Stimulated activated naive CD4-positive, alpha-beta T cell (primary cell): ENCODE results near the gene RAB22A.
"Not testable (repeated sequence)": the region's sequence is repeated elsewhere in the genome, so short reads cannot be mapped to it uniquely, and the experiment has no call there.

Experiments used
- DNase-seq, 6 experiments: peaks; one replicate each; lab custom pipeline; 2025; lab: John Stamatoyannopoulos, UW

RAB22A gene

GRCh38 chr20:58342104-58342945 is 32.8 kb downstream of the RAB22A start:
- DNase-seq = no peak

DNA sequence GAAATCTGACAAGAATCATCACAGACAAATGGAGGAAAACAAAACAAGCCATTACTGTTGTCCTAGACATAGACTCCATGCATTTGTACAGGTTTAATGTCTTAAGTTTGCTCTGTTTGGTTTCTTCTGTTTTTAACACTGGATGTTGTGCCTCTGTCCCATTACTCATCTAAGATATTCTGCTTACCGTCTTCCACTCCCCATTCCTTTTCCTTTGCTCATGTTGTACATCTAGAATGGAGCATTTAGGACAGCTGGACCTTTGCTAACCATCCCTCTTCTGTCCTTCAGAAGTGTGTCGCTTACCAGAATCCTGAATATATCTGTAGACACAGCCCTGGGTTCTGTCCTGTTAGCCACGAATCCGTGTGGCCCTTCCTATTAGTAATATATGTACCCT is 35.2 kb downstream of the RAB22A start:
- DNase-seq = no peak

- no peak for DNase-seq
Measured at GRCh38 chr20:58349570-58349969, 40.1 kb downstream of the RAB22A start.

DNA sequence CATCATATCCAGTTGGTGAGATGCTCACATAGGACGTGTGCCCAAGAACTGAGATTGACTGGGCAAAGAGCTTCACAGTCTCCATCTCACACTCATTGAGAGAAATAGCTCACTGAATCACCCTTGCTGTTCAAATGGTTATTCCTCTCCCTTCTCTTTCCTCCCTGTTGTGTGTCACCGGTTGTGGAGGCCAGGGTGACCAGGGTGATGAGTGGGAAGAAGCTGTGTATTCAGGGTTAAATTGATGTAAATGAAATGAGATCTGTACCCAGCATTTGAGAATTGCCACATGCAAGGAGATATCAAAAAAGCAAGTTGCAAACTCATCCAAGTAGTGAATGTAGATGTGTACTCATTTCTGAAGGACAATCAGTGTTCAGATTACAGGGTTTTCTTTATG is 43.0 kb downstream of the RAB22A start:
- DNase-seq = no peak

DNA sequence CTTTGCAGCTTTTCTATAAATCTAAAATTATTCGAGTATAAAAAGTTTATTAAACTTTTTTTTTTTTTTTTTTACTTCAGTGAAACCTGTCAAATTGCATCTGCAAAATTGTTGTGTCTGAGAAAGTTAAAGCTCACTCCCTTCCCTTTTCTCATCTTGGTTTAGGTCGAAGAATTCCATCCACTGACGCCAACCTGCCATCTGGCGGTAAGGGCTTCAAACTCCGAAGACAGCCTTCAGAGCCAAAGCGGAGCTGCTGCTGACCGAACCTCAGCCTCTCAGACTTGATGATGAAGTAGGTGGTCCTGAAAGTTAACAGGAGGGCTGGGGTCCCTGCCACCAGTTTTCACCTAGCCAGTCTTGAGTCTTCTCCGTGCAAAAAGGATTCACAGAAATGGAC is 49.9 kb downstream of the RAB22A start:
- DNase-seq = no peak

- DNase-seq = no peak
Measured at GRCh38 chr20:58360936-58361335, 51.4 kb downstream of the RAB22A start.

GRCh38 chr20:58361481-58362205 is 52.1 kb downstream of the RAB22A start:
- no peak for DNase-seq

DNA sequence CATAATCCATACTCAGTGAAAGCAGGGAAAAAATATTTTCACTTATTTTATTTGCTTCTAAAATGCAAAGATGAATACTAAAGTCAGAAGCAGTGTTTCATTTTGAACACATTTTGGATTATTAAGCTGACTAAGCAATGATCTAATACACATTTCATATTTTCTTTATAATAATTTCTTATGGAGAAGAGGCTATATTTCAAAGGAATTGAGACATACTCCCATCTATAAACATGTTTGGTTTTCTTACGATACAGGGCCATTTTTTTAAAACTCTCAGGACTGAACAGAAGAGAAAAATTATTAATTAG is 52.6 kb downstream of the RAB22A start:
- no peak for DNase-seq

DNA sequence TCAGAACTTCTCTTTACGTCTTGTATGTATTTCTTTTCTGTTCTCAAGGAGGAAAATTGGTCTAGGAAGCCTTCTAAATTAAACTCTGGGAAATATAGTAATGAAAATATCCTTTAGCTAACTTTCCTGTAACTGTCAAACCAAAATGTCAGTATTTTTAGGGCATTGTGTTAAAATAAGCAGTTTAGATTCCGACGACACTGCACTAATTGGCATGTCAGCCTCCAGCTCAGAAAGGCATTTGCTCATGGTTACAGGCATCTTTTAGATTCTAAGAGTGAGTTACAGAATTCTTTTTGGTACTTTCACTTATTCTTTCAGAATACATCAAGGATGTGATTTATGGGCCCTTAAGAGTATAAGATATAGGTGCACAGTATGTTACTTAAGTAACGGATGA is 53.5 kb downstream of the RAB22A start:
- no peak for DNase-seq

DNA sequence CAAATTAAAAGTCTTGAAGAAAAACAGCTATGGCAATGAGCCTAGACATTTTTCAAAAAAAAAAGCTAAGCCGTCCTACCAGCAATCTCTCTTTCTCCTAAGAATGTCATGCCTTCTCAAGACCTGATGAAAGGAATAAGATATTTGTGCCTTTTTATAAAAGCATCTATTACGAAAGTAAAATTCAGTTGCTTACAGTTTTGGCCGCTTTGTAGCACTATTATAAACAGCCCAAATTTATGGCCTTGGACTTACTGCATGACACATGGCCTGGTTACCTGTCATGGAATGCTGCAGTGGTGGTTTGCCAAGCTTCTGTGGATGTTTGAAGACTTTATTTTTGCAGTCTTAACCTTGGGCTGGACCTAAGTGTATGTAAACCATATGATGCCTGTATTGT is 57.4 kb downstream of the RAB22A start:
- no peak for DNase-seq

DNA sequence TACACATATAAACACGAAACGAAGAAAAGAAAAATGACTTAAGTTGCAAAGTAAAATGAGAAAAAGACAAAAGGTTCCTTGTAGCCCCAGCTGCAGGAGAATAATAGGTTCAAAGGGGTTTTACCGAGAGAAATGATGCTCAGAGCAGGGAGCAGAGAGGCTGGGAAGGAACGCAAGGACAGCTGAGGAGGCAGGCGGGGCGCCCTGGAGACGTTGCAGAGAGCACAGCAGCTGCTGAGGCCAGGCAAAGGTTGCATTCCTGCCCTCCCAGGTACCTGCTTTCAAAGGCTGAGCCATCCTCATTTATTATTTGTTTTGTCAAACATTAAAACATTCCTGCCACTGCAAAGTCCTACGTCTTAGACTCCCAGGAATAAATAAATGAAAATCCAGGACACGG is 63.3 kb downstream of the RAB22A start:
- DNase-seq = no peak

DNA sequence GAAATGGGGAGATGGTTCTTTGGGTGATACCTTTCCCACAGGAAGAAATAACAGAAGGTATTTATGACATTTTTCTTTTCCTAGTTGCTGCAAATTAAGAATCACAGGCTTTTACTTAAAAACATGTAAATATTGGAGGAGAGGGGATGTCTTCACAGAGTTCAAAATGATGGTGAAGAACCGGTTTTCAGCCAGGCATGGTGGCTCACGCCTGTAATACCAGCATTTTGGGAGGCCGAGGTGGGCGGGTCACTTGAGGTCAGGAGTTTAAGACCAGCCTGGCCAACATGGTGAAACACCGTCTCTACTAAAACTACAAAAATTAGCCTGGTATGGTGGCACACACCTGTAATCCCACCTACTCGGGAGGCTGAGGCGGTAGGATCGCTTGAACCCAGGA is 63.8 kb downstream of the RAB22A start:
- not testable (repeated sequence) for DNase-seq

- no peak for DNase-seq
Measured at GRCh38 chr20:58374027-58374850, 64.7 kb downstream of the RAB22A start.

GRCh38 chr20:58374906-58375758 is 65.6 kb downstream of the RAB22A start:
- no peak for DNase-seq

DNA sequence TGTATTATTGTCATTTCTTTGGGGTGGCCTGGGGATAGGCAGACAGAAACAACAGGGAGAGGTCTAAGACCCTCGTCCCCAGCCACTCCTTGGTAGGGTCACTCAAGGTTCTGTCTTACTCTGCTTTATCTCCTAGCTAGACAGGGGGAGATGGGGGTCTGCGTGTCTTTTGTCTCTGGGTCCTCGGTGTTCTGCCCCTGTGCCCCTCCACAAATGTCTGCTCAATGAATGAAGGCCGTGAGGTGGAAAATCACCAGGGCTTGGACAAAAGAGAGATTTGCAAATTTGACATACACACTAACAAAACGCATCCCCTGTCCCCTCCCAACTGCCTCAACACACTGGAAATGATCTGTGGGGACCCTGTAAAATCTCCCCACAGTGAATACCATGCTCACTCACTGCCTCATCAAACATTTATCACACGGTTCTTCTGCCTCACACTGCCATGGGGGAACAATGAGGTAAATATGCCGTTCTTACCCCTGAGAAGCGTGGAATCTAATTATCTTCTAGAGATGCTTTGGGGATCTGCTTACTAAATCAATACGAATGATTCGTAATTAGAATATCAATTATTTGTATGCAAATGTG is 66.3 kb downstream of the RAB22A start:
- no peak for DNase-seq

- DNase-seq = no peak
Measured at GRCh38 chr20:58377017-58377416, 67.5 kb downstream of the RAB22A start.

GRCh38 chr20:58377766-58378401 is 68.4 kb downstream of the RAB22A start:
- no peak for DNase-seq

DNA sequence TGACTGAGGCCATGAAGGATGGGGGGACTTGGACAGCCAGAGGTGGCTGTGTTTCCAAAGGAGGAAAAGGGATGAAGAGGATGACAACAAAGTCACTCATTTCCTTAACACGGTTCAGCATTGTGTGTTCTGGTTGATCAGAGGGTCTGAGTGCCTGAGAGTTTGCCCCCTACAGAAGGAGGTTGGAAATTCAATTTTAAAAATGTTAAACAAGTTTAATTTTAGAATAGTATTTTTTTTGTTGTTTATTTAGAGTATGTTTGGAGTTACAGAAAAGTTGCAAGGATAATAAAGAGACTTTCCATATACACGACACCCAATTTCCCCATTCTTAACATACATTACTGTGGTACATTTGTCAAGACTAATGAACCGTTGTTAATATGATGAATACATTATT is 69.2 kb downstream of the RAB22A start:
- DNase-seq = no peak

DNA sequence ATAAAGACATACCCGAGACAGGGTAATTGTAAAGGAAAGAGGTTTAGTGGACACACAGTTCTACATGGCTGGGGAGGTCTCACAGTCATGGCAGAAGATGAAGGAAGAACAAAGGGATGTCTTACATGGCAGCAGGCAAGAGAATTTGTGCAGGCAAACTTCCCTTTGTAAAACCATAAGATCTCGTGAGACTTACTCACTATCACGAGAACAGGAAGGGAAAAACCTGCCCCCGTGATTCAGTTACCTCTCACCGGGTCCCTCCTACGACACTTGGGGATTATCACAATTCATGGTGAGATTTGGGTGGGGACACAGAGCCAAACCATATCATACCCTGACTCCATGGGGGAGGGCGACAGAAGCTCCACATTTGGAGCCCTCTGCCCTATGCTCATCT is 72.1 kb downstream of the RAB22A start:
- no peak for DNase-seq

- DNase-seq = no peak
Measured at GRCh38 chr20:58382096-58382495, 72.6 kb downstream of the RAB22A start.

DNA sequence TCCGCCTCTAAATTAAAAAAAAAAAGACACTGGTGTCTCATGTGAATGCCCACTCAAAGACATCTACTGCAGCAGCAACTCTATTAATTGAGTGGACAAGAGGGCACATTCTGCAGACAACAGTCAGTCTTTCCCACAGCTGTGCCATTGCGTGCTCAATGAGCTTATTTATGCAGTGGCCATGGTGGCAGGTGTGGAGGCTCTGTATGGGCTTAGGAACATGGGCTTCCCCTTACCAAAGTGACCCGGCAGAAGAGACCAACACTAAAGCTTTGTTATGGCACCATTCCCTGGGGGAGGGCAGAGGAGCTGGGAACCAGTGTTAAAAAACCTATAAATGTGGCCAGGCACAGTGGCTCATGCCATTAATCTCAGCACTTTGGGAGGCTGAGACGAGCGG is 75.3 kb downstream of the RAB22A start:
- DNase-seq = no peak
